DOHH2 (cell line): ENCODE measurements around the gene SMOC1.

Source experiments
- CTCF ChIP-seq: fragments of 200-600 bp; sonication (generic); IDR thresholded peaks from one replicate; pipeline ENCODE4 v1.5.1; 2014; ENCODE audit warnings: antibody characterized with exemption, mild to moderate bottlenecking, low read depth, low read length; ENCODE audit not compliant: poor library complexity, severe bottlenecking
- EZH2phosphoT487 ChIP-seq: fragments of 200-600 bp; sonication (generic); IDR thresholded peaks from 2 replicates; pipeline ENCODE4 v1.6.1; 2017; ENCODE audit warnings: borderline replicate concordance, mild to moderate bottlenecking, antibody characterized with exemption, low read length, moderate library complexity, mixed read lengths

- TF ChIP-seq CTCF (no peak), EZH2phosphoT487 (no peak)
Measured at GRCh38 chr14:70047598-70048312, 168.5 kb downstream of the SMOC1 start.
